GM12878 (cell line): Measurements from ENCODE around the gene CD2AP. TPM values are rescaled to one million over a fixed set of nuclear protein-coding genes. Genes with fewer than 3 reads are reported as not detected.

Experiments
- ATAC-seq: fragments of 200-7000 bp; cut with Tn5 transposase; 3 replicates; pipeline ENCODE4 v1.9.1; 2020; ENCODE audit warnings: mild to moderate bottlenecking, moderate library complexity
- BruUV-seq: library from RNA; stranded (reverse); fragments of 400-500 nt; replicated peaks from 2 replicates; lab custom pipeline; 2021; lab: Mats Ljungman, UMichigan
- CTCF ChIA-PET: fragments of 300-600 bp; sonication (Branson Sonifier 250); formaldehyde crosslinking; extraction: SDS; loops from one replicate; lab custom pipeline; 2021; ENCODE audit warnings: inconsistent platforms; lab: Yijun Ruan, JAX
- POLR2A ChIA-PET: fragments of 350-600 bp; formaldehyde crosslinking; extraction: SDS; loops from one replicate; lab custom pipeline; 2021; ENCODE audit warnings: inconsistent platforms; lab: Charles Lee
- RAD21 ChIA-PET: fragments of 300-600 bp; sonication (Branson Sonifier 250); formaldehyde crosslinking; loops from one replicate; lab custom pipeline; 2023; ENCODE audit warnings: antibody characterized with exemption; ENCODE audit not compliant: unreplicated experiment; lab: Charles Lee
- SMC1A ChIA-PET: fragments of 300-600 bp; sonication (Branson Sonifier 250); formaldehyde crosslinking; loops from one replicate; lab custom pipeline; 2023; ENCODE audit not compliant: unreplicated experiment, uncharacterized antibody; lab: Charles Lee
- DNase-seq: peaks from one replicate; pipeline ENCODE4 v3.0.0-alpha.2; 2011; ENCODE audit warnings: low read depth, low spot score
- FAIRE-seq: peaks from 3 replicates; lab custom pipeline; 2011; peaks lifted over from hg19 to GRCh38; lab: Jason Lieb, UNC
- H2AFZ ChIP-seq: 2 replicates; pipeline ENCODE4 v1.6.0; 2011; ENCODE audit warnings: low read depth, low read length, control low read depth; ENCODE audit not compliant: control insufficient read depth
- H3K27ac ChIP-seq: 2 replicates; pipeline ENCODE4 v1.5.1; 2011; ENCODE audit warnings: control low read depth; ENCODE audit not compliant: control insufficient read depth, insufficient read depth
- H3K27me3 ChIP-seq, 2 experiments: replicated peaks in 1 of 2; 2 replicates each; pipeline versions ENCODE4 v1.6.0 to v1.6.1; 2011; ENCODE audit warnings: low read length in 1 of 2; ENCODE audit not compliant: control insufficient read depth in 2 of 2, insufficient read depth in 2 of 2
- H3K36me3 ChIP-seq, 2 experiments: 2 replicates each; pipeline ENCODE4 v1.5.1; 2011; ENCODE audit warnings: low read length in 1 of 2; ENCODE audit not compliant: control insufficient read depth in 2 of 2, insufficient read depth in 2 of 2
- H3K4me1 ChIP-seq: 2 replicates; pipeline ENCODE4 v1.6.1; 2011; ENCODE audit warnings: mild to moderate bottlenecking, low read length, moderate library complexity, mixed read lengths; ENCODE audit not compliant: control insufficient read depth, insufficient read depth
- H3K4me2 ChIP-seq: 2 replicates; pipeline ENCODE4 v1.6.0; 2011; ENCODE audit warnings: control low read depth; ENCODE audit not compliant: control insufficient read depth, insufficient read depth
- H3K4me3 ChIP-seq: fragments of 200-600 bp; sonication (generic); 2 replicates; pipeline ENCODE4 v1.5.1; 2016
- H3K79me2 ChIP-seq: 2 replicates; pipeline ENCODE4 v1.6.0; 2011; ENCODE audit warnings: low read length; ENCODE audit not compliant: control insufficient read depth, insufficient read depth
- H3K9ac ChIP-seq: 2 replicates; pipeline ENCODE4 v1.8.0; 2011; ENCODE audit warnings: low read length, control low read depth, mixed read lengths; ENCODE audit not compliant: control insufficient read depth, insufficient read depth
- H3K9me3 ChIP-seq: replicated peaks from 3 replicates; pipeline ENCODE4 v1.5.1; 2011; ENCODE audit warnings: mild to moderate bottlenecking, low read length; ENCODE audit not compliant: control insufficient read depth, insufficient read depth
- H4K20me1 ChIP-seq: 2 replicates; pipeline ENCODE4 v1.6.0; 2011; ENCODE audit not compliant: control insufficient read depth, insufficient read depth
- CBX5 ChIP-seq: sonication (generic); IDR thresholded peaks from 2 replicates; pipeline ENCODE4 v1.6.1; 2016; ENCODE audit warnings: low read depth, moderate library complexity, mild to moderate bottlenecking, inconsistent platforms
- DPF2 ChIP-seq: fragments of 450-650 bp; IDR thresholded peaks from 2 replicates; pipeline ENCODE4 v1.6.1; 2017; ENCODE audit warnings: mild to moderate bottlenecking
- GABPA ChIP-seq: IDR thresholded peaks from 2 replicates; pipeline ENCODE4 v1.6.1; 2014; ENCODE audit warnings: antibody characterized with exemption, low read depth, mild to moderate bottlenecking, inconsistent platforms
- IRF4 ChIP-seq: IDR thresholded peaks from 2 replicates; pipeline ENCODE4 v1.6.1; 2011; ENCODE audit warnings: low read depth, low read length
- JUNB ChIP-seq: IDR thresholded peaks from 2 replicates; pipeline ENCODE4 v1.6.1; 2016; ENCODE audit warnings: antibody characterized with exemption, mild to moderate bottlenecking
- JUND ChIP-seq: IDR thresholded peaks from 2 replicates; pipeline ENCODE4 v1.6.1; 2012; ENCODE audit warnings: low read depth, mild to moderate bottlenecking, low read length, improper control_type of control experiment, moderate library complexity
- KAT2A ChIP-seq: conservative IDR thresholded peaks from 2 replicates; pipeline ENCODE4 v1.6.1; 2011; ENCODE audit warnings: low read depth, low read length; ENCODE audit not compliant: control insufficient read depth
- NBN ChIP-seq: fragments of 450-650 bp; IDR thresholded peaks from 2 replicates; pipeline ENCODE4 v1.6.1; 2016
- NFIC ChIP-seq: IDR thresholded peaks from 2 replicates; pipeline ENCODE4 v1.6.1; 2012; ENCODE audit warnings: low read depth, mild to moderate bottlenecking, inconsistent platforms, low read length, moderate library complexity
- NFYA ChIP-seq: IDR thresholded peaks from 2 replicates; pipeline ENCODE4 v1.6.1; 2011; ENCODE audit warnings: low read depth, mild to moderate bottlenecking, low read length, improper control_type of control experiment, borderline replicate concordance
- NR2C1 ChIP-seq: fragments of 450-650 bp; IDR thresholded peaks from 2 replicates; pipeline ENCODE4 v1.6.1; 2017; ENCODE audit warnings: antibody characterized with exemption, mild to moderate bottlenecking, moderate library complexity
- SIN3A ChIP-seq: IDR thresholded peaks from 2 replicates; pipeline ENCODE4 v1.6.1; 2012; ENCODE audit warnings: low read depth, low read length, improper control_type of control experiment
- SMAD1 ChIP-seq: fragments of 450-650 bp; IDR thresholded peaks from 2 replicates; pipeline ENCODE4 v1.6.1; 2018; ENCODE audit warnings: mild to moderate bottlenecking, low read depth; ENCODE audit not compliant: partially characterized antibody
- SP1 ChIP-seq: IDR thresholded peaks from one replicate; pipeline ENCODE4 v1.6.1; 2011; ENCODE audit warnings: low read depth, low read length
- SRF ChIP-seq, 2 experiments: IDR thresholded peaks; 2 replicates each; pipeline ENCODE4 v1.6.1; 2011; ENCODE audit warnings: low read depth in 2 of 2, low read length in 2 of 2, mild to moderate bottlenecking in 1 of 2, moderate library complexity in 1 of 2
- TARDBP ChIP-seq: IDR thresholded peaks from 2 replicates; pipeline ENCODE4 v1.6.1; 2016; ENCODE audit warnings: borderline replicate concordance
- WGBS: methylation state at CpG from one replicate; pipeline ENCODE4 v1.1.6; 2016; ENCODE audit warnings: low lambda C conversion rate; ENCODE audit not compliant: insufficient replicate concordance, insufficient coverage; ENCODE audit errors: missing lambda C conversion rate; 5-methylcytosine and 5-hydroxymethylcytosine counted together
- in situ Hi-C: fragments of 300-500 bp; cut with MboI; formaldehyde crosslinking; loops from 9 replicates; pipeline ENCODE4 v1.14.3; 2018; ENCODE audit warnings: mixed read lengths
- intact Hi-C: fragments of 100-400 bp; cut with micrococcal nuclease; formaldehyde crosslinking; loops from one replicate; pipeline ENCODE4 v1.14.2; 2022; ENCODE audit not compliant: unreplicated experiment
- polyA plus RNA-seq, 11 experiments: library from polyadenylated mRNA; depleted of rRNA in 4 of 11; unstranded in 6 of 11; stranded (reverse) in 5 of 11; fragments of >200 nt; fragmentation: Nextera tagmentation in 4 of 11; fragmentation: Illumina TruSeq in 1 of 11; extraction: Ambion mirVana in 4 of 11; extraction: Trizol in 1 of 11; gene quantifications; 1 replicate in 1 of 11; 2 replicates in 10 of 11; pipeline versions ENCODE4 v1.2.1 to v1.2.3, GENCODE V29; 2011 to 2016; ENCODE audit warnings: inconsistent platforms in 2 of 11, missing spikeins in 2 of 11, low read depth in 1 of 11
- total RNA-seq, 4 experiments: library from RNA; depleted of rRNA in 3 of 4; stranded (reverse); fragments of >200 nt in 3 of 4; fragmentation: Illumina TruSeq in 1 of 4; extraction: Trizol in 1 of 4; gene quantifications; 2 replicates each; pipeline versions ENCODE4 v1.2.1 to v1.2.3, GENCODE V29; 2013 to 2021
- TF ChIP-seq, protein P1 (sequence below): fragments of 150-350 bp; IDR thresholded peaks from 2 replicates; pipeline ENCODE4 v1.6.1; 2014; ENCODE audit warnings: mild to moderate bottlenecking, low read depth, low read length
- TF ChIP-seq, protein P2 (sequence below): fragments of 450-650 bp; IDR thresholded peaks from 2 replicates; pipeline ENCODE4 v1.6.1; 2017; ENCODE audit warnings: antibody characterized with exemption, mild to moderate bottlenecking, moderate library complexity

The CD2AP gene
- total and polyA plus RNA-seq, 10 of the 15 experiments (the other 5 are each of a cell fraction or from before 2014, with no cell fraction given): 5.4 to 46.6 (median 20.9) TPM

DNA sequence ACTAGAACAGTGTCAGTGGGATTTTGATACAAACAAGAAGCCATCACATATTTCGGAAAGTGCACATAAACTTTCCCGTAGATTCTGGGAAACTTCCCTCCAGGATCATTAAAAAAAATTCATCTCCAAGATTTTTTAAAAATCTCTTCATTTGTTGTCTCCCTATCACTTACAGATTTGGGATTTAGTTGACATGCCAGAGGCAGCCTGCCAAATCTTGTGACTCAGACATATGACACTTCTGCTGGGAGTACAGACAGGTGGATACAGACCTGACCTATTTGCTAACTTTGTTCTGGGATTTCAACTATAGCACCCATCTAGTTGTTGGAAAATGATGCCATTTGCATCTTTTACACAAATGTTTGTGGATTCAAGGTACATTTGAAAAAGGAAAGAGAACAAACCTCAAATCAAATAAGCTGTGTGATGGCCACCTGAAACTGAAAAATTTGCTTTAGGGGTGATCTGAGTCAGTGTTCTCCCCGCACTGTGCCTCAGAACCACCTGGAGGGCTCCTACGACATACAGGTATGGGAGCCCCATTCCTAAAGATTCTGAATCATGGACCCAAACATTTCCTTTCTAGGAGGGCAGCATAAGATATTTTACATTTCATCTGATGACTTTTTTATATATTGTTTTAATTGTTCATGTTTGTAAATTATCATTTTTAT, 21.9 kb upstream of the CD2AP start (continued):
- TF ChIP-seq SIN3A: no peak
- no peak for TF ChIP-seq TARDBP
- TF ChIP-seq NFIC: peak; percentile 40; the same call in 1 of the 2 replicates
- TF ChIP-seq, protein P1, sequence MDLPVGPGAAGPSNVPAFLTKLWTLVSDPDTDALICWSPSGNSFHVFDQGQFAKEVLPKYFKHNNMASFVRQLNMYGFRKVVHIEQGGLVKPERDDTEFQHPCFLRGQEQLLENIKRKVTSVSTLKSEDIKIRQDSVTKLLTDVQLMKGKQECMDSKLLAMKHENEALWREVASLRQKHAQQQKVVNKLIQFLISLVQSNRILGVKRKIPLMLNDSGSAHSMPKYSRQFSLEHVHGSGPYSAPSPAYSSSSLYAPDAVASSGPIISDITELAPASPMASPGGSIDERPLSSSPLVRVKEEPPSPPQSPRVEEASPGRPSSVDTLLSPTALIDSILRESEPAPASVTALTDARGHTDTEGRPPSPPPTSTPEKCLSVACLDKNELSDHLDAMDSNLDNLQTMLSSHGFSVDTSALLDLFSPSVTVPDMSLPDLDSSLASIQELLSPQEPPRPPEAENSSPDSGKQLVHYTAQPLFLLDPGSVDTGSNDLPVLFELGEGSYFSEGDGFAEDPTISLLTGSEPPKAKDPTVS: no peak
- TF ChIP-seq NFYA: no peak
- TF ChIP-seq JUNB: peak; percentile 62
- TF ChIP-seq NBN: no peak
- TF ChIP-seq SMAD1: no peak
- peak; percentile 41; the same call in 1 of the 2 replicates for TF ChIP-seq IRF4
- TF ChIP-seq SP1: no peak
- no peak for TF ChIP-seq SRF (IDR thresholded peaks at IDR 0.05; ENCODE audit: low read depth in 2 of 2, low read length in 2 of 2)
- TF ChIP-seq GABPA: no peak
- TF ChIP-seq CBX5: no peak

DNA sequence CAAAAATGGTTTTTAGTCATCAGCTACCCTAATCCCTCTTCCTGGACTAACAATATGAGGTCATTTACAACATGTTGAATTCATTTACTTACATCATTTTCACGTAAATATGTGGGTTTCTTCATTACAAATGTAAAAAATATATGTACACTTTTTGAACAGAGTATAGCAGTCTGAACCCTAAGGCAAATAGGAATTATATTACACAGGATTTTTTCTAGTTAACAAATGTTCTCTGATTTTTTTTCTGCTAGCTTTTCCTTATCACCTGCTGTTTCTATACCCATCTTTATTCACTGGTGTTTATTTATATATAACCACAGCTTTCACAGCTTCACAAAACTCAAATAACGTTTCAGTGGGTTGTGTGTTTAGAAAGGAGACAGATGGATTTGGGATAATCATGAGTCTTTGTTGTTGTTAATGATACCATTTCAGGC, 21.0 kb upstream of the CD2AP start:
- Histone ChIP-seq H3K36me3 (no peaks in the 10 kb centered on the region), H3K4me2 (no peak overlapping the region), H3K4me3 (no peak overlapping the region), H3K4me1 (peaks cover 30% of the 10 kb centered on the region), H3K9ac (no peak overlapping the region), H2AFZ (no peak overlapping the region), H3K79me2 (no peaks in the 10 kb centered on the region), H3K27ac (no peak overlapping the region), H3K27me3 (no peaks in the 10 kb centered on the region), H4K20me1 (no peaks in the 10 kb centered on the region), H3K9me3 (no peaks in the 10 kb centered on the region)
- no peak for FAIRE-seq
- ChIA-PET SMC1A (interaction anchor here (0.6 to 3.2 kb wide), 7 partner anchors 18 to 255 kb away, joined by 3 to 13 read pairs (median 7); no protein-coding TSS in a partner anchor), CTCF (interaction anchor here (0.7 to 1.7 kb wide), 4 partner anchors 27 to 107 kb away, joined by 3 to 4 read pairs (median 3); no protein-coding TSS in a partner anchor), RAD21 (interaction anchor here (1.1 kb wide), 1 partner anchor 26 kb away, joined by 3 read pairs; no protein-coding TSS in a partner anchor), POLR2A (interaction anchor here (0.6 kb wide), 1 partner anchor 21 kb away, joined by 3 read pairs; the partner anchor contains the start of gene CD2AP)
- 49% methylated on average over 2 of the region's 2 CpGs for WGBS
- no peak for ATAC-seq
- in situ Hi-C loops (no loop called here), intact Hi-C loops (no loop called here)
- no peak for DNase-seq
- BruUV-seq: no TSS peak
- TF ChIP-seq, protein P2, sequence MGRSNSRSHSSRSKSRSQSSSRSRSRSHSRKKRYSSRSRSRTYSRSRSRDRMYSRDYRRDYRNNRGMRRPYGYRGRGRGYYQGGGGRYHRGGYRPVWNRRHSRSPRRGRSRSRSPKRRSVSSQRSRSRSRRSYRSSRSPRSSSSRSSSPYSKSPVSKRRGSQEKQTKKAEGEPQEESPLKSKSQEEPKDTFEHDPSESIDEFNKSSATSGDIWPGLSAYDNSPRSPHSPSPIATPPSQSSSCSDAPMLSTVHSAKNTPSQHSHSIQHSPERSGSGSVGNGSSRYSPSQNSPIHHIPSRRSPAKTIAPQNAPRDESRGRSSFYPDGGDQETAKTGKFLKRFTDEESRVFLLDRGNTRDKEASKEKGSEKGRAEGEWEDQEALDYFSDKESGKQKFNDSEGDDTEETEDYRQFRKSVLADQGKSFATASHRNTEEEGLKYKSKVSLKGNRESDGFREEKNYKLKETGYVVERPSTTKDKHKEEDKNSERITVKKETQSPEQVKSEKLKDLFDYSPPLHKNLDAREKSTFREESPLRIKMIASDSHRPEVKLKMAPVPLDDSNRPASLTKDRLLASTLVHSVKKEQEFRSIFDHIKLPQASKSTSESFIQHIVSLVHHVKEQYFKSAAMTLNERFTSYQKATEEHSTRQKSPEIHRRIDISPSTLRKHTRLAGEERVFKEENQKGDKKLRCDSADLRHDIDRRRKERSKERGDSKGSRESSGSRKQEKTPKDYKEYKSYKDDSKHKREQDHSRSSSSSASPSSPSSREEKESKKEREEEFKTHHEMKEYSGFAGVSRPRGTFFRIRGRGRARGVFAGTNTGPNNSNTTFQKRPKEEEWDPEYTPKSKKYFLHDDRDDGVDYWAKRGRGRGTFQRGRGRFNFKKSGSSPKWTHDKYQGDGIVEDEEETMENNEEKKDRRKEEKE: no peak
- no peak for TF ChIP-seq JUND
- TF ChIP-seq SMAD1: no peak
- TF ChIP-seq NR2C1: no peak
- TF ChIP-seq DPF2: no peak
- no peak for TF ChIP-seq KAT2A
